Fibroblast of skin of scalp (primary cell): ENCODE results near the gene SNW1.
"Not testable (repeated sequence)": the region's sequence is repeated elsewhere in the genome, so short reads cannot be mapped to it uniquely, and the experiment has no call there.

ENCODE experiments used
- DNase-seq: peaks from one replicate; pipeline ENCODE4 v3.0.0-alpha.2; 2013

The SNW1 gene

GRCh38 chr14:77747425-77747824, 13.5 kb downstream of the SNW1 start:
- not testable (repeated sequence) for DNase-seq

DNA sequence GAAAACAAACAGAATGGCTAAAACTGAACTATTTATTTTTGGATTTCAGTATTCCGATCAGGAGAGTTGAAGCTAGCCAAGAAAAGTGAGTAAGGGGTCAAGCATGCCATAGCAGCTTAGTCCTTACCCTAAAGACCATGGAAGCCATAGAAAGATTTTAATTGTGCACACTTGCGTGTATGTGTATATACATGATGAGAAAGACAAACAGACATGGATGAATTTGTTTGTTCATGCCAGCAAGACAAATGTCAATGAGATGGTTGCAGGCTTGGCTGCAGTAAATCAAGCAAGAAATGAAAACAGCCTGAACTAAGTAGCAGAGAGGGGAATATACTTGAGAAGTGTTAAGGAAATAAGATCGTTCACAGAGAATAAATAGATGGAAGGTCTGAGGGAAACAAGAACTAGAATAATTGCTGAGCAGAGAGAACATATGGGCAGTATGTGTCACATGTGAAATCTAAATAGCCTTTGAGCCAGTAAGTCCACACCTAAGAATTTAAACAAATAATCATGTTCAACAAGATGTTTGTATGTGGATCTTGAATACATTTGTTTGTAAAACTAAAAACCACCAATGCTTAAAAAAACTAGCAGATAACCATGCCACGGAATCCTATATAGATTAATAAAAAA, 14.8 kb downstream of the SNW1 start:
- DNase-seq, result no peak

DNA sequence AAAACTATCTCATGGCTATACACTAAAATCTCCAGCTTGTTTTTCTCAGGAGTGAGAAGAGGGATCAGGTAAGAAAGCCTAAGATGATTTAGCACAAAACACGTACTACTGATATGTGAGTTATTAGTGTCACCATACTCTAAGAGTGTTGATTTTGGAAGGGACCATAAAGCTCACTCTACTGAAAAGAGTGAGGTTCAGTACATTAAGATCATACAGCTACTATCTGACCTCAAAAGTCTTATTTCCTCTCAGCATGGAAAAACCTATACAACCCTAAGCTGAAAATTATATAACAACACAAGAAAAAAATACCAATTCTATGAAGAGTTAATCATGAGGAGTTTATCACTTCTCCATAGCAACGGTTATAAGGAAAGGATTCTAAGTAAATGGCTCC, 19.5 kb downstream of the SNW1 start:
- DNase-seq, result no peak

DNA sequence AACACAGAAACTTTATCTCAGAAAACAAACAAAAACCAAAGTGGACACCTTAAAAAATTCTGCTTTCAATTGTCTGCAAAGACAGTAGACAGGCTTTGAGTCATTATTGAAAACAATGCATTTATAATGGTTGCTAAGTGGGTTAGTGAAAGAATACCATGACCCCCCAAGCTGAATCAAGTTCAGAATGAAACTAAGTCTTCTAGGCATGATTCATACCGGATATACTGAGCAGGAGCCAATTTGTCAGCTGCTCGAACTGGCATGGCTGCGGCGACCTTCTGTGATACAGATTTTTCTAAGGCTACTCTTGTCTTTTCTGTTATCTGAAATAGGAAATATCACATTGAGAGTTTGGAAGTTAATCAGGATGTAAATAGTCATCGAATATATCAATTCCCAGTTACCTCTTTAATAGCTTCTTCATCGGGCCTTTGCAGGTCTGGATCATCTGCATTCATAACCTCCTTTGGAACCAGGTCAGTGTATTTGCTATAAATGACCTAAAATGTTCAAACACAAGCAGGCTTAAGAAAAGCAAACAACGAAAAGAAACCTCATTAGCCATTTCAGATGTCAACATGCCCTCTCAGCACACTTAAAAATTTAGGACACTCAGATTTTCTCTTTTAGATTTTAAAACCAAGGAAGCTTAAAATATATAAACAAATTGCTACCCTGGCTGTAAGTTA, 22.3 kb downstream of the SNW1 start:
- no peak for DNase-seq

GRCh38 chr14:77730976-77731497, 29.9 kb downstream of the SNW1 start:
- no peak for DNase-seq

GRCh38 chr14:77722301-77722700, 38.7 kb downstream of the SNW1 start:
- DNase-seq, result no peak

GRCh38 chr14:77721437-77721836, 39.5 kb downstream of the SNW1 start:
- DNase-seq, result no peak

DNA sequence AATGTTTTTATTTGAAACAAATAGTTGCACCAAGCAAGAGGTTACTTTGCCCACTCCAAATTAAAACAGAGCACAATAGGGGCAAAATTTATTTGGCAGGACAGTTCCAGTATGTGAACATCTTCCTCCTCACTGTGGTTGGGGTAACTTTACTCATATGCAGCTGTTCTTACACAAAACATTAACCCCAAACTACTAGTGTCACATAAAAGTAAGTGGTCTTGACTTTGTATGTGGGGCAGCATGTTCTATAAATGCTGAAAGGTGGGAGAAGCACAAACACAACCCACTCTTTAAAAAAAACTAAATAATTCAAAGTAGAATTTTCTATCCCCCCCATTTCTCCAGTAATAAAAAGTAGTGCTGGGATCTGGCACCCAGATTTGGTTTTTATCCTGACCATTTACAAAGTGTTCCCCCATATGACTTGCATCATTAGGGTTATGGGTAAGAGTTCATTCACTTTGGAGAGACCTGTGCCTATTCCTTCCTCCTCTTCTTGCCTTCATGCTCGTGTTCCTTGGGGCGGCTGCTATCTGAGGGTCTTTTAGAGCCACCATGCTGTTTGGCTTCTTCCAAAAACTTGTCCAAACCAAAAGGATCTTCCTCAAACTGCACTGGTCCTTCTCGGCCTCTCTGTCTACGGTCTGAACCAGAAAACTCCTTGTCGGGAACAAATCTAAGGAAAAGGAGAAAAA, 43.2 kb downstream of the SNW1 start:
- no peak for DNase-seq

- DNase-seq, result no peak
Observed at GRCh38 chr14:77714926-77715325, 46.0 kb downstream of the SNW1 start.

DNA sequence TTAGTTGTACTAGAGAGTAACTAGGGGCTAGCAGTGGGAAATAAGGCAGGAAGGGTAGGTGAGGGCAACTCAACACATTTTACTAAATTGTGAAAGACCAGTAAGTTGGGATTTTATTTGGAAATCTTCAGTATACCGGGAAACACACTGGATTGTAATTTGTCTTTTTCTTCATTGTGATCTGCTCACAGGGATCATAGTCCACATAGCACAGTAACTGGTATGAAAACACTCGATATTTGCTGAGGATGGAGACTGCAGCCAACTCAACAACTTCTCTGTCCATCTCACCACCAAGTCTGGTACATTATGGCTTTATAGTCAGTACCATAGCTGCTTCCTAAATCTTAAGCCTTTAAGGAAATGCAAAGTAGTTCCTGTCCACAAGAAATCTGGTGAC, 50.6 kb downstream of the SNW1 start:
- no peak for DNase-seq

DNA sequence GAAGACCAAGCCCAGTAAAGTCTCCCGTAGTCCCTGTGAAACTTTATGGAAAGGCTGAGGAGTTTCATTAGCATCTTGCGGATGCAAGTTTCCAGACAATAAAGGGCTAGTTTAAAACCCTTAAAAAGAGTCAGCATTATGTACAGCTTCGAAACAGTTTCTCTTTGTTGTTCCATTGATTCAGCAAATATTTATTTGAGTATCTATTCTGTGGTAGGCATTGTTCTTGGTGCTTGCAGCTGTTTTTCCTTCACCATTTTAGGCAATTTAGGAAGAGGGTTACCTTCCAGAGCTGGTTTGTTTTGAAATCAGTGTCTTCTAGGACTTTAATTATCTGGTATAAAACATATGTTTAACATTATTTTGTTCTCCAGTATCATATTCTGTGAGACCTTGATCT, 51.5 kb downstream of the SNW1 start:
- no peak for DNase-seq

DNA sequence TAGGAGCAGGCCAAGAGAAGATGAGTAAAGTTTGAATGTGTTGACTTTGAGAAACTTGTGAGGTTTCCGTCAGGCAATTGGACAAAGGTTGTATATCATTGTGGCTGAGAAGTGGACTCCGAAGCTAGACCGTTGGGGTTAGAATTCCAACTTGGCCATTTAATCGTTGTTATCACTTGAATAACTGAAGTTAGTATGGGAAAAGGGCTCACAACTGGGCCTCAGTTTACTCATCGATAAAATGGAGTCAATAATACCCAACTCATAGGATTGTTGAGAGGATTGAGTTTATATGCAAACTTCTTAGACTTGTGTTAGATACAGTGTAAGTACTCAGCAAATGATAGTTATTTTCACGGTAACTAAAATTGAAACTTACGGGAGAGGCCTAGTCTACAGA, 52.2 kb downstream of the SNW1 start:
- DNase-seq, result no peak

- DNase-seq, result peak; percentile 82
Observed at GRCh38 chr14:77707724-77708408, 53.1 kb downstream of the SNW1 start, which contains the start of the genes ALKBH1 and SLIRP. TSS of gene ALKBH1 (minus strand) at chr14:77708023. CDS start at chr14:77708004, 19 bp downstream. TSS of gene SLIRP (plus strand) at chr14:77708103. CDS start at chr14:77708112, 9 bp downstream.

DNA sequence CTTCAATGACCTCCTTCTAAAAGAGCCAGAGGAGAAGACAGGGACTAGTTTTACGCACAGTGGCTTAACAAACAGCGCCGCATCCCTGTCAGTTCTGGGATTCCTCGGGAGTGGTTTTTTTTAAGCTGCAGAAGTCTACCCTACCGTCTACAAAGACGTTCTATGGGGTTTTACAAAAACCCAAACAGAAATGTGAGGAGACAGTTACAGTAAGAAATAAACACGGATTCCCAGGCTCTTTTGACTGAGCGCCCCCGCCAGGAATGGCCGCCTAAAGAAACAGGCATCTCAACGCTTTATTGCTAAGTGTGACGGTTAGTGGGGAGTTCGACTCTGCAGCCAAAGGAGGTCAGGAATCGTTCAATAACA, 53.6 kb downstream of the SNW1 start:
- peak; percentile 43 for DNase-seq

DNA sequence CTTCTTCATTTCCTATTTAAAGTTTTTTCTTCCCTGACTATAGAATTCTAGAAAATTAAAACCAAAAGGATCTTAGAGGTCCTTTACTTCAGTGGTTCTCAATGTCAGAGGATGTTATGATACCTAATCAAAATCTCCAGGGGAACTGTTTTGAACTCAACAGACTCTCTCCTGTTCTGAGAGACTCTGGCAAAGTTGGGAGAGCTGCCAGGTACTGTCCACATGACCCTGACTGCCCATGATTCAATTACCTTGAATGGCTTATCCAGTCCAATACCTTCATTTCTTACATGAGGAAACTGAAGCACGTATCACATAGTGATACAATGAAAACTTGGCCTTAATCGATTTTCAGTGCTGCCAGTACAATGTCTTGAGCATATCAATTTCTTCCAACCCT, 69.7 kb downstream of the SNW1 start:
- DNase-seq, result no peak

GRCh38 chr14:77682158-77682553, 78.8 kb downstream of the SNW1 start:
- no peak for DNase-seq

DNA sequence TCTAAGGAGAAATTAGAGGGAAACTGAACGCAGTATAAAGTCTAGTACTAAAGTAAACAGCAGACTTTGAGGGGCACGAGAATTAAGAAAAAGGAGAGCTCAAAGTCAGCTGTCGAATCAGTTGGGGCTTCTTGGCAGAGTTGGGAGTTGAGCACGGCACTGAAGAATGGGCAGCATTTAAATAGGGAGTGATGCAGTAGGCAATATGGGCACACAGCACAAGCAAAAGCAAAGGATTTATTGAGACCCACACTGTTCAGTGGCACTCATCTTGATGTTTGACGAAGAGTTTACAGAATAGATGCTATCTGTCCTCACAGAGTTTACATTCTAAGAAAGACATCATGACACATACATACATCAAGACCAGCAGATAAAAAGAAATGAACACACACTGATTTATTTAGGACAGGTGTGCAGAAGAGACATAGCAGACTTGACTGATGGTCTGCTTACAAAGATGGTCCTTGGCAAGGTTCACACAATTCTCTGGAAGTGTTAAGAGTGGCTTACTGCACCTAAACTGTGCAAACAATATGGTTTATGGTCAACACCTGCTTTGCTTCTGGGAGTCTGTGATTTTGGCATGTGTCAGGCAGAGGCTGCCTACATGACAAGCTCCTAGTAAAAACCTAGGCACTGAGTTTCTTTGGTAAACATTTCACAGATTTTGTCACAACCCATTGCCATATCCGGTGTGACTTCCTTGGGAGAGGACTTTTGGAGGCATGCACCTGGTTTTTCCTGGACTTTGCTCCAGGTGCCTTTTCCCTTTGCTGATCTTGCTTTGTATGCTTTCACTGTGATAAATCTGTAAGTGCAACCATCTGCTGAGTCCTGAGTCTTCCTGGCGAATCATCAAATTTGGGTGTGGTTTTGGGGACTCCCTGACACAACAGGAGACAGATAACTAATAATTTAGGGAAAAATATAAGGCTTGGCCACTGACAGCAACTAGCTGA, 79.5 kb downstream of the SNW1 start:
- peak; percentile 22 for DNase-seq

GRCh38 chr14:77674931-77675330, 86.0 kb downstream of the SNW1 start:
- DNase-seq, result no peak

DNA sequence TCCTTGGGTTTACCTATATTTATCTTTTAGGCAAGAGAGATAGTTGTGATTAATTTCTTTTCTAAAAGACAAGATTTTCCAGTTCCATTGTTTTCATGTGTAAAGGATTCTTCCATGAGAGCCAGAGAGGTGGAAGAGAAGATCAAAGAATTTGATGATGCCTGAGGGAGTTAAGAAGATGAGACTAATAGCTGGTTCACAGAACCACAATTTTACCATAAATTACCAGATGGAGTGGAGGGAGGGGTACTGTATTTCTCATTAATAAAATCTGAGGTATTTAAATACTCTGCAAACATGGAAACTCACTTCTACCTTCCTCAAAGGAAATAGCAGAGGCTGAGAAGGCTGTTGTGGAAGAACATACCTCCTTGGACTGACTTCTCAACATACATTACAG, 87.8 kb downstream of the SNW1 start:
- DNase-seq, result no peak
